ENCODE measurements around the gene CDKAL1. TPM values are rescaled to one million over a fixed set of nuclear protein-coding genes. Genes with fewer than 3 reads are reported as not detected.

CDKAL1 gene
- total and polyA plus RNA-seq, 2 donors from 2014 or later = 4.6 to 20.2 TPM

DNA sequence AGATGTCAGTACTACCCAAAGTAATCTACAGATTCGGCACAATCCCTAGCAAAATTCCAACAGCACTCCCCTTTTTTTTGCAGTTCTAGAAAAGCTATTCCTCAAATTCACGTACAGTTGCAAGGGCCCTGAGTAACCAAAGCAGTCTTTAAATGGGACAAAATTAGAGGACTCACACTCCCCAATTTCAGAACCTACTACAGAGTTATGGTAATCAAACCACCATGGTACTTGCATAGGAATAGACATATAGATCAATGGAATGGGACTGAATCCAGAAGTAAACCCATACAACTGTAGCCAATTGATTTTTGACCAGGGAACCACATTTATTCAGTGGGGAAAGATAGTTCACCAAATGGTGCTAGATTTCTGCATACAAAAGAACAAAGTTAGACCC is 350.8 kb downstream of the CDKAL1 start:
- Histone ChIP-seq H3K36me3 (ENCODE audit: control insufficient read depth in 2 of 3, insufficient read depth in 3 of 3, low read length in 3 of 3) (no peaks in the 10 kb centered on the region), H3K4me1 (ENCODE audit: control insufficient read depth in 2 of 3, insufficient read depth in 2 of 3, low read depth in 1 of 3, low read length in 3 of 3) (no peaks in the 10 kb centered on the region), H3K27ac (ENCODE audit: low read depth in 2 of 2, low read length in 2 of 2) (no peak overlapping the region), H3K27me3 (ENCODE audit: control insufficient read depth, insufficient read depth, low read length) (no peaks in the 10 kb centered on the region), H3K9ac (ENCODE audit: low read length in 3 of 3) (no peak overlapping the region), H3K4me3 (ENCODE audit: low read length in 3 of 3) (no peak overlapping the region), H3K9me3 (ENCODE audit: control insufficient read depth in 2 of 3, insufficient read depth in 1 of 3, low read length in 3 of 3) (no peaks in the 10 kb centered on the region)
- TF ChIP-seq, protein P1, sequence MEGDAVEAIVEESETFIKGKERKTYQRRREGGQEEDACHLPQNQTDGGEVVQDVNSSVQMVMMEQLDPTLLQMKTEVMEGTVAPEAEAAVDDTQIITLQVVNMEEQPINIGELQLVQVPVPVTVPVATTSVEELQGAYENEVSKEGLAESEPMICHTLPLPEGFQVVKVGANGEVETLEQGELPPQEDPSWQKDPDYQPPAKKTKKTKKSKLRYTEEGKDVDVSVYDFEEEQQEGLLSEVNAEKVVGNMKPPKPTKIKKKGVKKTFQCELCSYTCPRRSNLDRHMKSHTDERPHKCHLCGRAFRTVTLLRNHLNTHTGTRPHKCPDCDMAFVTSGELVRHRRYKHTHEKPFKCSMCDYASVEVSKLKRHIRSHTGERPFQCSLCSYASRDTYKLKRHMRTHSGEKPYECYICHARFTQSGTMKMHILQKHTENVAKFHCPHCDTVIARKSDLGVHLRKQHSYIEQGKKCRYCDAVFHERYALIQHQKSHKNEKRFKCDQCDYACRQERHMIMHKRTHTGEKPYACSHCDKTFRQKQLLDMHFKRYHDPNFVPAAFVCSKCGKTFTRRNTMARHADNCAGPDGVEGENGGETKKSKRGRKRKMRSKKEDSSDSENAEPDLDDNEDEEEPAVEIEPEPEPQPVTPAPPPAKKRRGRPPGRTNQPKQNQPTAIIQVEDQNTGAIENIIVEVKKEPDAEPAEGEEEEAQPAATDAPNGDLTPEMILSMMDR (IDR thresholded peaks at IDR 0.05; ENCODE audit: borderline replicate concordance, extremely low read depth, insufficient read depth) = no peak
- FAIRE-seq = no peak
- intact Hi-C loops (cut with DNase I) = no loop called here
- DNase-seq = no peak

GRCh38 chr6:20891161-20891560 is 356.9 kb downstream of the CDKAL1 start:
- intact Hi-C loops (cut with DNase I) = no loop called here
- TF ChIP-seq, protein P1 (IDR thresholded peaks at IDR 0.05; ENCODE audit: borderline replicate concordance, extremely low read depth, insufficient read depth) = no peak
- H3K9me3 ChIP-seq (ENCODE audit: control insufficient read depth in 2 of 3, insufficient read depth in 1 of 3, low read length in 3 of 3) = no peaks in the 10 kb centered on the region
- H3K4me1 ChIP-seq (ENCODE audit: control insufficient read depth in 2 of 3, insufficient read depth in 2 of 3, low read depth in 1 of 3, low read length in 3 of 3) = no peaks in the 10 kb centered on the region
- no peak overlapping the region for H3K4me3 ChIP-seq (ENCODE audit: low read length in 3 of 3)
- DNase-seq = no peak
- FAIRE-seq = no peak
- no peaks in the 10 kb centered on the region for H3K36me3 ChIP-seq (ENCODE audit: control insufficient read depth in 2 of 3, insufficient read depth in 3 of 3, low read length in 3 of 3)
- H3K27me3 ChIP-seq (ENCODE audit: control insufficient read depth, insufficient read depth, low read length) = no peaks in the 10 kb centered on the region
- H3K27ac ChIP-seq (ENCODE audit: low read depth in 2 of 2, low read length in 2 of 2) = no peak overlapping the region
- no peak overlapping the region for H3K9ac ChIP-seq (ENCODE audit: low read length in 3 of 3)

- H3K9ac ChIP-seq (ENCODE audit: low read length in 3 of 3) = no peak overlapping the region
- TF ChIP-seq, protein P1 (IDR thresholded peaks at IDR 0.05; ENCODE audit: borderline replicate concordance, extremely low read depth, insufficient read depth) = no peak
- no peaks in the 10 kb centered on the region for H3K36me3 ChIP-seq (ENCODE audit: control insufficient read depth in 2 of 3, insufficient read depth in 3 of 3, low read length in 3 of 3)
- H3K27me3 ChIP-seq (ENCODE audit: control insufficient read depth, insufficient read depth, low read length) = no peaks in the 10 kb centered on the region
- intact Hi-C loops (cut with DNase I) = no loop called here
- FAIRE-seq = no peak
- DNase-seq = no peak
- no peak overlapping the region for H3K27ac ChIP-seq (ENCODE audit: low read depth in 2 of 2, low read length in 2 of 2)
- H3K9me3 ChIP-seq (ENCODE audit: control insufficient read depth in 2 of 3, insufficient read depth in 1 of 3, low read length in 3 of 3) = no peaks in the 10 kb centered on the region
- no peak overlapping the region for H3K4me3 ChIP-seq (ENCODE audit: low read length in 3 of 3)
- H3K4me1 ChIP-seq (ENCODE audit: control insufficient read depth in 2 of 3, insufficient read depth in 2 of 3, low read depth in 1 of 3, low read length in 3 of 3) = no peaks in the 10 kb centered on the region
Observed at GRCh38 chr6:20892365-20892764, 358.1 kb downstream of the CDKAL1 start.

DNA sequence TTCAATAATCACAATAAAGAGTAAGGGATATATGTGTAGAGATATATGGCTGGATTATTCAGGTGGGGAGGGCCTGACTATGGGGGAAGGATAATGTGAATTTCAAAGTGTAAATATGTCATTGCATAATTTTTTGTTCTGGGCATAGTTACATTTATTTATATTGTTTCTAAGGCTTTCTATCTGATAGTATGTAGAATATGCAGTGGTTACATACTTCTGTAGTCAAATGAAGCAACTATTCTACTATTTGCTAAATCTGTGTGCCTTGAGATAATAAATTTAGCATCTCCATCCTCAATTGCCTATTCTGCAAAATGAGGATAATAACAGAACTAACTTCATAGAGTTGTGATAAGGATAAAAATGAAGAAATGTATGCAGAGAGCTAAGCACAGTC is 359.2 kb downstream of the CDKAL1 start:
- Histone ChIP-seq H3K4me3 (ENCODE audit: low read length in 3 of 3) (no peak overlapping the region), H3K27ac (ENCODE audit: low read depth in 2 of 2, low read length in 2 of 2) (no peak overlapping the region), H3K4me1 (ENCODE audit: control insufficient read depth in 2 of 3, insufficient read depth in 2 of 3, low read depth in 1 of 3, low read length in 3 of 3) (no peaks in the 10 kb centered on the region), H3K27me3 (ENCODE audit: control insufficient read depth, insufficient read depth, low read length) (no peaks in the 10 kb centered on the region), H3K9me3 (ENCODE audit: control insufficient read depth in 2 of 3, insufficient read depth in 1 of 3, low read length in 3 of 3) (no peaks in the 10 kb centered on the region), H3K9ac (ENCODE audit: low read length in 3 of 3) (no peak overlapping the region), H3K36me3 (ENCODE audit: control insufficient read depth in 2 of 3, insufficient read depth in 3 of 3, low read length in 3 of 3) (no peaks in the 10 kb centered on the region)
- FAIRE-seq = no peak
- no peak for DNase-seq
- TF ChIP-seq, protein P1 (IDR thresholded peaks at IDR 0.05; ENCODE audit: borderline replicate concordance, extremely low read depth, insufficient read depth) = no peak
- intact Hi-C loops (cut with DNase I) = no loop called here

Measured in kidney (tissue), 14 donors.